D721Med (cell line): Measurements from ENCODE around the gene P2RX1.

Experiments
- DNase-seq: peaks from one replicate; pipeline ENCODE4 v3.0.0; 2011; ENCODE audit warnings: low spot score; ENCODE audit not compliant: insufficient read length
- FAIRE-seq: peaks from 2 replicates; lab custom pipeline; 2011; peaks lifted over from hg19 to GRCh38; lab: Jason Lieb, UNC
- CTCF ChIP-seq: IDR thresholded peaks from 2 replicates; pipeline ENCODE4 v1.5.1; 2012; ENCODE audit warnings: mild to moderate bottlenecking, control low read depth; ENCODE audit not compliant: insufficient read depth; ENCODE audit errors: missing control alignments

P2RX1 gene

GRCh38 chr17:3915995-3916696 is at the start of gene P2RX1:
P2RX1 (minus strand) TSS chr17:3916465; CDS start chr17:3916225, 240 bp downstream.
- DNase-seq (no peak), FAIRE-seq (no peak)

DNA sequence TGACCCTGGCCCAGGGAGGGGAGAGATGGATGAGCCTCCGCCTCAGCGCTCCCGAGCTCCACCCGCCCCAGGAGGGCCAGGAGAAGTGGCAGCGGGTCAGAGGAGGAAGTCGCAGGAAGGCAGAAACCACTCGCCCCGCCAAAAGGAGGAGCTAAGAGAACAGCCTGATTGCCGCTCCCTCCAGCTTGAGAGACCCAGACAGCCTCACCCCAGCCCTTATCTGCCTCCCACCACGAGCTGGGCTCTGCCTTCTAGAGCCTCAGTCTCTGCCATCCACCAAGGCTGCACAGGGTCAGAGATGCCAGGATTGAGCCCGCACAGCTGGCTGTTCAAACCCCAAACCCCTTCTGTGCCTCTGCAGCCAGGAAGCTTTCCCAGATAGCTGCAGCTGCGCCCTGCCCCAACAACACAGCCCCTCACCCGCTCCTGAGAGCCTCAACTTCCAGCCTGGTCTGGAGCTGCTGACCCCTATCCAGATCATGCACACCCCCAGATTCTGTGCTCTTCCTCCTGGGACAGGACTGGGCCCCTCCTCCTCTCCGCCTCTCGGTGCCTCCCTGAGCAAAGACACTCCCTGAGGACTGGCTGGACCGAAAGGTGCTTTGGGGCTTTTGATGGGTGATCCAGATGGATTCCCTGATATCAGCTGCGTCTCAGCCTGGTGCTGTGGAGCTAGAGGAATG is 49.0 kb upstream of the P2RX1 start:
- FAIRE-seq (no peak), DNase-seq (no peak)
- TF ChIP-seq CTCF: no peak

More at GRCh38 chr17:3915995-3916696, at the start of gene P2RX1:
- no peak for TF ChIP-seq CTCF

DNA sequence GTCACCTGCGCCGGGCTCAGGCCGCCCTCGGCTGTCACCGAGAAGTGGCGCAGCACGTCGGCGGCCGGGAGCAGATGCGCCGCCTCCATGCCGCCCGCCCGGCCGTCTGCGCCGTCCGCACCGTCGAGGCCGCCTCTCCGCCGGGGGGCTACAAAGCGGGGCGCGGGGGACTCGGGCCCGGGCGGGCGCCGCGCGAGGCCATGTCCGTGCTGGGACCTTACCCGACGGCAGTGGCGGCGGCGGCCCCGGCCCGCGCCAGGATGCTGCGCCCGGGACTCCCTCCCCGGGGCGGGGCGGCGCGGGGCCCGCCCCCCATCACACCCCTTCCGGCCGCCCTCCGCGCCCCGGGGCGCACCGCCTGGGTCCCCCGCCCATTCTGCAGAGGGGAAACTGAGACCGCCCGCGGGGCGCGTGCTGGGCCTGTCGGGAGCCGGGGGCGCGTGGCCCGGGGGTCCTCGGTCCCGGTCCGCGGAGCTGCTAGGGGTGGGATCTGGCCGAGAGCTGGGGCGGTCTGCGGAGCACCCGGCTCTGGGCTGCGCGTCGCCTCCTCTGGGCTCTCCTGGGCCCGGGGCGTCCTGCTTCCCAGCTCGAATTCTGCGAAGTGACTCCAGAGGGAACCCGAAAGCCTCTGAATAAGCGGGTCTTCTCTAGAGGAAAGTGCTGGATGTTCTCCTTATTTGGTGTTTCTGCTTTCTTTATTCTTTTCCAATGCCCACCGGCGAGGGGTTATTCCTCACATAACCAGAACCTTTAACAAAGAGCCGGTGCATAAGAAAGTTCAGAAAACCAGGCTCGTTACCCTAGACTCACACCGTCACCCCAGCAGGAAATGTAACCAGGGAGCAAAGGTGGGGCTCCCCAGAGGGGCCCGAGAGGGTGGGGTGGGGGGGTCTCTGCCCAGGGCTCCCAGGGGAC is 48.2 kb upstream of the P2RX1 start, which contains the start of gene ATP2A3:
Gene ATP2A3 (minus strand): TSS at position 235 of the 915 bp plus-strand sequence. CDS start 146 bp downstream, at position 89.
- no peak for DNase-seq
- no peak for FAIRE-seq
- TF ChIP-seq CTCF: no peak

DNA sequence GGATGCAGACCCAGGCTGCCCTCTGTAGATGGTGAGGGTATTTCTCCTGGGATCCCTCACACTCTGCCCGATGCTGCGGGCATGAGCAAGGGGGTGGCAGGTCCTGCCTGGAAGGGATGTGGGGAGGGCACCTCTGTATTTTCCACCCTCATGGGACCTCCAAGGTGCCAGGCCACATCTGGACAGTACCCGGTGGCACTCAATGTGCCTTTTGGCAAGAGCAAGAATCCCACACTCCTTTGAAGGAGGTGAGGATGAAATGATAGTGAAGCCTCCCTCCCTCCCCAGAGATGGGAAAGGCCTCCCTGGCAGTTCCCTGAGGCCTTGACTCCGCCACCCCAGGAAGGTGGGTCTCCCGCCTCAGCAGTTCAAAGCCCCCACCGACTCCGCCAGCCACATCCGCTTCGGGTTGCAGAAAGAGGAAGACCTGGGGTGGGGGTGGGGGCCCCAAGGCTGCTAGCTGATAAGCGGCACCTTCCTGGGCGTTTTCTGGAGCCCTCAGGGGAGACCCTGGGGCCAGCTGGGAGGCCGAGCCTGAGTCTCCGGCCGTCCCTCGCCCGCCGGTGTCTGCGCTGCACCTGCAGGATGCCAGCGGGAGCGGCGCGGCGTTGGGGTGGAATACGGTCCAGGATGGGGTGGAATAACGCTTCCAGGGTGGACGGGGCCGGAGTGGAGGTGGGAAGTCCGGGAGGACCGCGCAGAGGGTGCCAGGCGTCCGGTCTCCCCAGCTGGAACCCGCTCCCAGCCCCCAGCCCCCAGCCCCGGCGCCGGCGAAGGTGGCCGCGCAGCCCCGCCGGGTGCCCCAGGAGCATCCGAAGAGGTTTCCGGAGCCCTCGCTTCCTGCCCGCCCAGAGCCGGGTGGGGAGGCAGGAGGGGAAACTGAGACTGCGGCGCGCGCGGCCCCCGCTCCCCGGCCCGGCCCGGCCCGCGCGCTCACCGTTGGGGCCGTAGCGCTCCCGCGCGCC is 47.3 kb upstream of the P2RX1 start:
- no peak for FAIRE-seq
- DNase-seq: no peak
- no peak for TF ChIP-seq CTCF

GRCh38 chr17:3962965-3963236 is 46.6 kb upstream of the P2RX1 start:
- DNase-seq (no peak), FAIRE-seq (no peak)
- no peak for TF ChIP-seq CTCF

DNA sequence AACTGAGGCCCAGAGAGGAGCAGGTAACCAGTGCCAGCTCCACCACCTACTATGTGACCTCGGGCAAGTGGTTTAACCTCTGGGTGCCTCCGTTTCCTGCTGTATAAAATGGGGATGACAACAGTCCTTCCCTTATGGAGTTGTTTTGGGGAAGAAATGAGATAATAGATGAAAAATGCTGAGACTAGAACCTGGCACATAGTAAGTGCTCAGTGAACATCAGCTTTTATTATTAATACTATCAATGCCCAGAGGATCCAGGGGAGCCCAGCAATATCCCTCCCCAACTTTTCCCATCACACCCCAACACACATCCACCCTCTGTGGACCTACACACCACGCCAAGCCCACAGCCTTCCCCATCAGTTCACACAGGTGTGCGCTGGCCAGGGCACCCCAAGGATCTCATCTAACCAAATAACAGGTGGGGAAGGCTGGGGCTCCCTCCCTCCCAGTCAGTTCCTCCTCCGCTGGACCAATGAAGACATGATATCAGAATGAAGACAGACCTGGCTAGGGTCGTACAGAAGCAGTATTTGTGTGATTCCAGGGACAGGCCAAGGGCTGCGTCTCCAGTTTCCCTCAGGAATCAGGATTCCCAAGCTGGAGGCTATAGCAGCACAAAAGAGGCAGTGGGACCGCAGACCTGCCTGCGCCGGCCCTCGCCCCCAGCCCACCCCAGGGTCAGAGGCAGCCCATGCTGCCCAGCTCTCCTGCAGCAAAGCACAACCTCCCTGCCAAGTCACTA is 46.1 kb upstream of the P2RX1 start:
- TF ChIP-seq CTCF: no peak
- FAIRE-seq (no peak), DNase-seq (no peak)
